D721Med (cell line): ENCODE data around the gene PACSIN2.
"Not testable (repeated sequence)": the region's sequence is repeated elsewhere in the genome, so short reads cannot be mapped to it uniquely, and the experiment has no call there.

Source experiments
- DNase-seq: peaks from one replicate; pipeline ENCODE4 v3.0.0; 2011; ENCODE audit warnings: low spot score; ENCODE audit not compliant: insufficient read length
- FAIRE-seq: peaks from 2 replicates; lab custom pipeline; 2011; peaks lifted over from hg19 to GRCh38; lab: Jason Lieb, UNC
- CTCF ChIP-seq: IDR thresholded peaks from 2 replicates; pipeline ENCODE4 v1.5.1; 2012; ENCODE audit warnings: mild to moderate bottlenecking, control low read depth; ENCODE audit not compliant: insufficient read depth; ENCODE audit errors: missing control alignments

Gene PACSIN2

GRCh38 chr22:42958937-42959336 is 56.0 kb downstream of the PACSIN2 start:
- no peak for DNase-seq
- TF ChIP-seq CTCF: no peak
- FAIRE-seq: no peak

GRCh38 chr22:42957958-42958357 is 57.0 kb downstream of the PACSIN2 start:
- FAIRE-seq: no peak
- TF ChIP-seq CTCF: no peak

DNA sequence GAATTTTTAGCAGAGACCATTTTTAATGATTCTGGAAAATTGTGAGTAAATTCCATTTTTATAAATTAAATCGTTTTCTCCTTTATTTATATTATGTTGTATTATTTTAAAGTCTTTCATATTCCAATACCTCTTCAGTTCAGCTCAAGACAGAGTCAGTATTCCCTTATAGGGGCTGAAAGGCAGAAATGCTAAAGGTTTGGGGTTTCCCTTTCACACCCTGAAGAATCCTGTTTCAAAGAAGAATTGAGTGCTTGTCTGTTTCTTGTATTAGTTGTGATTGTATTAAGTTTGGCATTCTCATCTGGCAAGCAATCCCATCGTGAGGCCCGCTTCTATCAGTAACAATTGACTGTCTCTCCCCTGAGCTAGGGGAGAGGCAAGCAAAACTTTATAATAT is 57.4 kb downstream of the PACSIN2 start:
- no peak for TF ChIP-seq CTCF
- no peak for DNase-seq
- no peak for FAIRE-seq

More at GRCh38 chr22:42957958-42958357, 57.0 kb downstream of the PACSIN2 start:
- DNase-seq: no peak

DNA sequence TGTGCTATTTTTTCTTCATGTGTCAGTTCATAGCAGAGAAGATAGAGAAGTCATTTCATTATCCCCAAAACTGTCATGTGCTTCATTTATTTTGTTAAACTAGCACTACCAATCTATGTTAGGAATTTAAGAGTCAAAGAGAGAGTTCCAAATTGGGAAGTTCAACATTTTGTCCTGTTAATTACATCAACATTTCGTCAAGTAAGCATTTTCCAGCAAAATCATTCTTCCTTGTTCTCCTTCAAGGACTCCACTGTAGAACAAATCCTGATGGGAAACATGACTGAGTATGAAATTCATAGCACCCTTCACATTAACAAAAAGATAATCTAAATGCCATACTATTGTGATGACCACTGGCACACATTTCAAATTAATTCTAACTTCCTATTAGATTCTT is 59.1 kb downstream of the PACSIN2 start:
- no peak for FAIRE-seq
- TF ChIP-seq CTCF: no peak
- no peak for DNase-seq

GRCh38 chr22:42955087-42955635 is 59.8 kb downstream of the PACSIN2 start:
- no peak for DNase-seq
- no peak for TF ChIP-seq CTCF
- FAIRE-seq: no peak

GRCh38 chr22:42953751-42954150 is 61.2 kb downstream of the PACSIN2 start:
- FAIRE-seq, DNase-seq: not testable (repeated sequence)

GRCh38 chr22:42951093-42951710 is 63.7 kb downstream of the PACSIN2 start:
- FAIRE-seq (no peak), DNase-seq (no peak)
- no peak for TF ChIP-seq CTCF
